ENCODE measurements around the gene ZNF486. TPM values are rescaled to one million over a fixed set of nuclear protein-coding genes. Genes with fewer than 3 reads are reported as not detected.
"Not testable (repeated sequence)": the region's sequence is repeated elsewhere in the genome, so short reads cannot be mapped to it uniquely, and the experiment has no call there.

The ZNF486 gene
- total RNA-seq, 4 donors from 2014 or later, result 1.6 to 12.4 (median 2.1) TPM

GRCh38 chr19:20167651-20168122 lies 673 bp downstream of the ZNF486 start:
- peak overlapping the region; percentile 49 to 80 (median 63) for H3K27ac ChIP-seq
- no peaks in the 10 kb centered on the region for H3K36me3 ChIP-seq
- no peak for DNase-seq

GRCh38 chr19:20171285-20171684 lies 4.3 kb downstream of the ZNF486 start:
- Histone ChIP-seq H3K36me3 (no peaks in the 10 kb centered on the region), H3K27me3 (no peaks in the 10 kb centered on the region), H3K4me3 (no peak overlapping the region), H3K4me1 (peaks cover 0 to 5% (median 0%) of the 10 kb centered on the region in 4 donors), H3K27ac (no peak overlapping the region), H3K9me3 (peaks cover 0 to 9% (median 0%) of the 10 kb centered on the region in 4 donors)
- DNase-seq, result no peak
- TF ChIP-seq CTCF (IDR thresholded peaks at IDR 0.05) (no peak), POLR2A (IDR thresholded peaks at IDR 0.05) (no peak)

More at GRCh38 chr19:20167651-20168122, 673 bp downstream of the ZNF486 start:
- peak overlapping the region; percentile 58 to 71 (median 62) for H3K4me3 ChIP-seq
- TF ChIP-seq POLR2A (IDR thresholded peaks at IDR 0.05) (no peak), CTCF (IDR thresholded peaks at IDR 0.05) (no peak)
- H3K4me1 ChIP-seq, result peaks cover 0 to 6% (median 3%) of the 10 kb centered on the region in 4 donors
- peaks cover 0 to 7% (median 0%) of the 10 kb centered on the region in 4 donors for H3K9me3 ChIP-seq
- H3K27me3 ChIP-seq, result no peaks in the 10 kb centered on the region

- H3K4me3 ChIP-seq, DNase-seq, H3K4me1 ChIP-seq, H3K27ac ChIP-seq, H3K9me3 ChIP-seq, H3K36me3 ChIP-seq, H3K27me3 ChIP-seq: not testable (repeated sequence)
These were observed 8.8 kb downstream of the ZNF486 start for GRCh38 chr19:20175848-20176247.

GRCh38 chr19:20179956-20180355 lies 12.9 kb downstream of the ZNF486 start:
- H3K27ac ChIP-seq, H3K27me3 ChIP-seq, H3K4me1 ChIP-seq, H3K9me3 ChIP-seq, DNase-seq, H3K4me3 ChIP-seq, H3K36me3 ChIP-seq: not testable (repeated sequence)

GRCh38 chr19:20182222-20182785 lies 15.3 kb downstream of the ZNF486 start:
- TF ChIP-seq CTCF (IDR thresholded peaks at IDR 0.05) (no peak), POLR2A (IDR thresholded peaks at IDR 0.05) (no peak)
- no peaks in the 10 kb centered on the region for H3K27me3 ChIP-seq
- no peak overlapping the region for H3K4me3 ChIP-seq
- no peak for DNase-seq
- no peaks in the 10 kb centered on the region for H3K36me3 ChIP-seq
- H3K27ac ChIP-seq, result no peak overlapping the region
- H3K4me1 ChIP-seq, result no peaks in the 10 kb centered on the region
- no peaks in the 10 kb centered on the region for H3K9me3 ChIP-seq

GRCh38 chr19:20186174-20186573 lies 19.2 kb downstream of the ZNF486 start:
- TF ChIP-seq POLR2A (IDR thresholded peaks at IDR 0.05), result no peak
- TF ChIP-seq CTCF (IDR thresholded peaks at IDR 0.05), result no peak
- H3K36me3 ChIP-seq, result peaks cover 0 to 23% (median 0%) of the 10 kb centered on the region in 3 donors
- H3K27ac ChIP-seq, result no peak overlapping the region
- no peak for DNase-seq
- H3K4me1 ChIP-seq, result no peaks in the 10 kb centered on the region
- no peaks in the 10 kb centered on the region for H3K9me3 ChIP-seq
- H3K4me3 ChIP-seq, result no peak overlapping the region
- H3K27me3 ChIP-seq, result no peaks in the 10 kb centered on the region

- no peaks in the 10 kb centered on the region for H3K27me3 ChIP-seq
- peaks cover 0 to 35% (median 7%) of the 10 kb centered on the region in 4 donors for H3K9me3 ChIP-seq
- H3K27ac ChIP-seq, result no peak overlapping the region
- peaks cover 0 to 26% (median 0%) of the 10 kb centered on the region in 3 donors for H3K36me3 ChIP-seq
- no peak for DNase-seq
- TF ChIP-seq CTCF (IDR thresholded peaks at IDR 0.05), result no peak
- no peaks in the 10 kb centered on the region for H3K4me1 ChIP-seq
- no peak overlapping the region for H3K4me3 ChIP-seq
These were observed 30.7 kb downstream of the ZNF486 start for GRCh38 chr19:20197747-20198146.
